Caco-2 (cell line): ENCODE data around the gene CAMK1D. TPM values are rescaled to one million over a fixed set of nuclear protein-coding genes. Genes with fewer than 3 reads are reported as not detected.
A peak's percentile ranks its signal among the peaks of the same experiment; 100 is the strongest.

ENCODE experiments used
- BruUV-seq: library from RNA; stranded (reverse); fragments of 400-500 nt; replicated peaks from 2 replicates; lab custom pipeline; 2021; lab: Mats Ljungman, UMichigan
- CTCF ChIA-PET: fragments of 300-600 bp; sonication (Branson Sonifier 250); formaldehyde crosslinking; loops from one replicate; lab custom pipeline; 2022; ENCODE audit warnings: antibody characterized with exemption; lab: Charles Lee
- POLR2A ChIA-PET: fragments of 300-600 bp; sonication (Branson Sonifier 250); formaldehyde crosslinking; loops from one replicate; lab custom pipeline; 2022; ENCODE audit warnings: antibody characterized with exemption; lab: Charles Lee
- DNase-seq, 2 experiments: peaks; one replicate each; pipeline versions ENCODE4 v3.0.0 to v3.0.0-alpha.2; 2020 to 2022
- H3K27me3 ChIP-seq: replicated peaks from 2 replicates; pipeline ENCODE4 v1.6.0; 2011; ENCODE audit warnings: low read length; ENCODE audit not compliant: control insufficient read depth, insufficient read depth
- H3K36me3 ChIP-seq: 2 replicates; pipeline ENCODE4 v1.5.1; 2011; ENCODE audit warnings: low read length; ENCODE audit not compliant: control insufficient read depth, insufficient read depth
- H3K4me1 ChIP-seq: fragments of 250-450 bp; sonication (Bioruptor Pico); 2 replicates; pipeline ENCODE4 v1.5.1; 2020; ENCODE audit warnings: mild to moderate bottlenecking
- H3K4me3 ChIP-seq: 2 replicates; pipeline ENCODE4 v1.5.1; 2011; ENCODE audit warnings: low read depth, mild to moderate bottlenecking, control low read depth, low read length
- H3K9me3 ChIP-seq: fragments of 250-450 bp; sonication (Bioruptor Pico); 2 replicates; pipeline ENCODE4 v1.5.1; 2020; ENCODE audit warnings: mild to moderate bottlenecking, moderate library complexity
- H3K27ac Mint-ChIP-seq: one replicate; pipeline ENCODE4 v1.8.0; 2022; ENCODE audit warnings: mixed read lengths; ENCODE audit not compliant: unreplicated experiment
- H3K27me3 Mint-ChIP-seq: one replicate; pipeline ENCODE4 v1.8.0; 2022; ENCODE audit warnings: mixed read lengths; ENCODE audit not compliant: insufficient read depth, unreplicated experiment
- H3K36me3 Mint-ChIP-seq: one replicate; pipeline ENCODE4 v1.8.0; 2022; ENCODE audit warnings: mild to moderate bottlenecking, mixed read lengths; ENCODE audit not compliant: insufficient read depth, unreplicated experiment
- H3K4me1 Mint-ChIP-seq: one replicate; pipeline ENCODE4 v1.8.0; 2022; ENCODE audit warnings: low read depth, mixed read lengths; ENCODE audit not compliant: unreplicated experiment
- H3K4me3 Mint-ChIP-seq: one replicate; pipeline ENCODE4 v1.8.0; 2022; ENCODE audit warnings: mild to moderate bottlenecking, moderate library complexity, mixed read lengths; ENCODE audit not compliant: unreplicated experiment
- H3K9me3 Mint-ChIP-seq: one replicate; pipeline ENCODE4 v1.8.0; 2022; ENCODE audit warnings: mixed read lengths; ENCODE audit not compliant: unreplicated experiment
- intact Hi-C: fragments of 100-400 bp; cut with micrococcal nuclease; formaldehyde crosslinking; loops from one replicate; pipeline ENCODE4 v1.10.0; 2022; ENCODE audit not compliant: unreplicated experiment
- total RNA-seq: library from RNA; stranded (reverse); gene quantifications from 2 replicates; pipeline ENCODE4 v1.2.3, GENCODE V29; 2022
- TF ChIP-seq, protein P1 (sequence below), 2 experiments: fragments of 200-600 bp in 1 of 2; IDR thresholded peaks; 1 replicate in 1 of 2; 2 replicates in 1 of 2; pipeline versions ENCODE4 v1.5.1 to v1.8.0; 2011 to 2022; ENCODE audit warnings: antibody characterized with exemption in 1 of 2, control low read depth in 1 of 2, inconsistent platforms in 1 of 2, low read depth in 1 of 2, low read length in 1 of 2, mild to moderate bottlenecking in 1 of 2, moderate library complexity in 1 of 2; ENCODE audit not compliant: insufficient read depth in 1 of 2, severe bottlenecking in 1 of 2, unreplicated experiment in 1 of 2

CAMK1D gene
- total RNA-seq, 1 experiment from 2014 or later: 10.9 TPM

DNA sequence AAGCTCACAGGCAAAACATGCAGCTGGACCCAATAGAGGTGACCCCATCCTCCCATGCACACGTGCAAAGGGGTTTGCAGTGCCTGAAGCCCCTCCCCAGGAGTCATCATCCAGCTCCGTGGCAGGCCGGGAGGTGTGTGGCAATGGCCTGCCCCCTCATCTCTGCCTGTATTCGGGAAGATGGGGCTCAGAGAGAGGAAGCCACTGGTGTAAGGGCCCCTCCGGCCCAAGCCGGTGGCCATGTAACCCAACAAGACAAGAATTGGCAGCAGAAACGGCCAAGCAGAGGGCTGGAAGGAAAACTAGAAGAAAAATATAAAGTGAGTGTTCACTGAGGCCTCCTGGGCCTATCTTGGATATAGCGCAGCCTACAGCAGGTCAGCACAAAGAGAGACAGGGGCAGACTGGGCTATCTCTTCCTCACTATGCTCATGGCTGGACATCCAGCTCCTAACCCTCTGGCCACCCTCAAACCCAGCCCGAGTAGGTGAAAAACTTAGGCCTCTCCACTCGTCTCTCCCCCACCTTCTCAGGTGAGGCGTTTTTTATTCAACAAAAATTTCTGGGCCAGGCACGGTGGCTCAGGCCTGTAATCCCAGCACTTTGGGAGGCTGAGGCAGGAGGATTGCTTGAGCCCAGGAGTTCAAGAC is 494.1 kb downstream of the CAMK1D start:
- H3K27ac Mint-ChIP-seq: peak overlapping the region; percentile 46
- no peaks in the 10 kb centered on the region for H3K27me3 ChIP-seq
- DNase-seq: no peak
- H3K4me3 ChIP-seq: no peak overlapping the region
- H3K36me3 Mint-ChIP-seq: no peaks in the 10 kb centered on the region
- H3K9me3 Mint-ChIP-seq: no peaks in the 10 kb centered on the region
- TF ChIP-seq, protein P1, sequence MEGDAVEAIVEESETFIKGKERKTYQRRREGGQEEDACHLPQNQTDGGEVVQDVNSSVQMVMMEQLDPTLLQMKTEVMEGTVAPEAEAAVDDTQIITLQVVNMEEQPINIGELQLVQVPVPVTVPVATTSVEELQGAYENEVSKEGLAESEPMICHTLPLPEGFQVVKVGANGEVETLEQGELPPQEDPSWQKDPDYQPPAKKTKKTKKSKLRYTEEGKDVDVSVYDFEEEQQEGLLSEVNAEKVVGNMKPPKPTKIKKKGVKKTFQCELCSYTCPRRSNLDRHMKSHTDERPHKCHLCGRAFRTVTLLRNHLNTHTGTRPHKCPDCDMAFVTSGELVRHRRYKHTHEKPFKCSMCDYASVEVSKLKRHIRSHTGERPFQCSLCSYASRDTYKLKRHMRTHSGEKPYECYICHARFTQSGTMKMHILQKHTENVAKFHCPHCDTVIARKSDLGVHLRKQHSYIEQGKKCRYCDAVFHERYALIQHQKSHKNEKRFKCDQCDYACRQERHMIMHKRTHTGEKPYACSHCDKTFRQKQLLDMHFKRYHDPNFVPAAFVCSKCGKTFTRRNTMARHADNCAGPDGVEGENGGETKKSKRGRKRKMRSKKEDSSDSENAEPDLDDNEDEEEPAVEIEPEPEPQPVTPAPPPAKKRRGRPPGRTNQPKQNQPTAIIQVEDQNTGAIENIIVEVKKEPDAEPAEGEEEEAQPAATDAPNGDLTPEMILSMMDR (IDR thresholded peaks at IDR 0.05; ENCODE audit: insufficient read depth in 1 of 2, low read depth in 1 of 2, low read length in 1 of 2, severe bottlenecking in 1 of 2, unreplicated experiment in 1 of 2): no peak
- peaks cover 9% of the 10 kb centered on the region for H3K4me1 Mint-ChIP-seq
- ChIA-PET POLR2A (no interaction called here), CTCF (interaction anchor here (0.6 kb wide), 1 partner anchor 32 kb away, joined by 4 read pairs; no protein-coding TSS in a partner anchor)
- intact Hi-C loops: no loop called here
- H3K4me3 Mint-ChIP-seq: no peak overlapping the region
- H3K36me3 ChIP-seq: no peaks in the 10 kb centered on the region
- BruUV-seq: no TSS peak
- H3K4me1 ChIP-seq: peaks cover 12% of the 10 kb centered on the region
- no peaks in the 10 kb centered on the region for H3K27me3 Mint-ChIP-seq
- H3K9me3 ChIP-seq: no peaks in the 10 kb centered on the region

DNA sequence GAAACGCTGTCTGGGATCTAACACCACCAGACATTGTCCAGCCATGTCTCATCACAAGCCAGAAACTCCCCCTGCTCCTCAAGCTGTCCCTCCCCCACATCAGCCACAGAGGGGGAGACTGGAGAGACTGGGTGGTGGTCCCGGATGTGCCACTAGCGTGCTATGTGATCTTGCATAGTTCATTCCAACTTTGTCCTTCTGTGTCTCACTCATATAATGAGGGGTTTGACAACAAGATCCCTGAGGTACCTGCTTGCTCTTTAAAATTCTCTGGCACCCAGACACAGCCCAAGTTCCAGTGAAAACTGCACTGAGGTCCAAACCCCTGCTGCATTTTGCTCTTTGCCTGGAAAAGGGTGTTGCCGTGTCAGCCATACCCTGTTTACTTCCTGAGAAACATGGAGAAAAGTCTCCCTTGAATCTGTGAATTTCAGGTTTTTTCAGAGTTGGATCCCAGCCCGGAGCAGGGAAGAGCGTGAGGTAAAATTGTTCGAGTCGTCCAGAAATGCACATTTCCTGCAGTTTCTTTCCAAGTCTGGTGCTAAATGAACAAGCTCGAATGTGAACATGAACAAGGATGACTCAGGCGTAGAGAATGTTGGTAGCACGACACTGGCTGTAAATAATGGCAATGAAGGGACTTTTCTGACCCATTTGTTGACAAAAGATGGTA is 495.6 kb downstream of the CAMK1D start:
- H3K9me3 Mint-ChIP-seq: no peaks in the 10 kb centered on the region
- Histone ChIP-seq H3K4me3 (no peak overlapping the region), H3K9me3 (no peaks in the 10 kb centered on the region), H3K4me1 (peaks cover 12% of the 10 kb centered on the region), H3K36me3 (no peaks in the 10 kb centered on the region), H3K27me3 (no peaks in the 10 kb centered on the region)
- TF ChIP-seq, protein P1 (IDR thresholded peaks at IDR 0.05; ENCODE audit: insufficient read depth in 1 of 2, low read depth in 1 of 2, low read length in 1 of 2, severe bottlenecking in 1 of 2, unreplicated experiment in 1 of 2): no peak
- intact Hi-C loops: no loop called here
- H3K27ac Mint-ChIP-seq: peak overlapping the region; percentile 43
- no peaks in the 10 kb centered on the region for H3K36me3 Mint-ChIP-seq
- ChIA-PET POLR2A (no interaction called here), CTCF (no interaction called here)
- no peaks in the 10 kb centered on the region for H3K27me3 Mint-ChIP-seq
- peak overlapping the region; percentile 17 for H3K4me3 Mint-ChIP-seq
- DNase-seq: peak in 1 of 2 experiments; percentile 34
- H3K4me1 Mint-ChIP-seq: peaks cover 9% of the 10 kb centered on the region
- BruUV-seq: no TSS peak

DNA sequence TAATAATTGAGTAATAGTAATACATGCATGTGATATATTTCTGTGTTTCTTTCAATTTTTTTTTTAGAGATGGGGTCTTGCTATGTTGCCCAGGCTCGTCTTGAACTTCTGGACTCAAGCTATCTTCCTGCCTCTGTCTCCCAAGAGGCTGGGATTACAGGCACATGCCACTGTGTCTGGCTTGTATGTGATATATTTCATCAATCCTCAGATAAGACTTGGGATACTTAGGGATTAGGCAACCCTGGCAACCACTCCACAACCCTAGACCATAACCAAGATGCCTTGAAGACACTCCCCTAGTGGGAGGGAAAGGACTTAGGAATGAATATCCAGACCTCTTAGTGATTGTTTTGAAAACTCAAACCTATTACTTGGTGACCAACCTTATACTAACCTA is 497.4 kb downstream of the CAMK1D start:
- Mint-ChIP-seq H3K27me3 (no peaks in the 10 kb centered on the region), H3K9me3 (no peaks in the 10 kb centered on the region), H3K4me1 (peaks cover 9% of the 10 kb centered on the region), H3K4me3 (no peak overlapping the region), H3K36me3 (no peaks in the 10 kb centered on the region), H3K27ac (no peak overlapping the region)
- Histone ChIP-seq H3K4me1 (peaks cover 12% of the 10 kb centered on the region), H3K9me3 (no peaks in the 10 kb centered on the region), H3K36me3 (no peaks in the 10 kb centered on the region), H3K27me3 (no peaks in the 10 kb centered on the region), H3K4me3 (no peak overlapping the region)
- ChIA-PET CTCF (interaction anchor here (0.6 kb wide), 1 partner anchor 707 kb away, joined by 4 read pairs; no protein-coding TSS in a partner anchor), POLR2A (no interaction called here)
- intact Hi-C loops: loop anchor here (1.0 kb wide), 1 partner anchor 128 kb away; no protein-coding TSS in a partner anchor
- no peak for DNase-seq
- TF ChIP-seq, protein P1 (IDR thresholded peaks at IDR 0.05; ENCODE audit: insufficient read depth in 1 of 2, low read depth in 1 of 2, low read length in 1 of 2, severe bottlenecking in 1 of 2, unreplicated experiment in 1 of 2): no peak
- BruUV-seq: no TSS peak
